ENCODE measurements around the gene RAD21L1.

The RAD21L1 gene

GRCh38 chr20:1198751-1199150, 27.1 kb upstream of the RAD21L1 start:
- DNase-seq (ENCODE audit: insufficient read length, low spot score): no peak
- no peak for FAIRE-seq
- TF ChIP-seq, protein P1, sequence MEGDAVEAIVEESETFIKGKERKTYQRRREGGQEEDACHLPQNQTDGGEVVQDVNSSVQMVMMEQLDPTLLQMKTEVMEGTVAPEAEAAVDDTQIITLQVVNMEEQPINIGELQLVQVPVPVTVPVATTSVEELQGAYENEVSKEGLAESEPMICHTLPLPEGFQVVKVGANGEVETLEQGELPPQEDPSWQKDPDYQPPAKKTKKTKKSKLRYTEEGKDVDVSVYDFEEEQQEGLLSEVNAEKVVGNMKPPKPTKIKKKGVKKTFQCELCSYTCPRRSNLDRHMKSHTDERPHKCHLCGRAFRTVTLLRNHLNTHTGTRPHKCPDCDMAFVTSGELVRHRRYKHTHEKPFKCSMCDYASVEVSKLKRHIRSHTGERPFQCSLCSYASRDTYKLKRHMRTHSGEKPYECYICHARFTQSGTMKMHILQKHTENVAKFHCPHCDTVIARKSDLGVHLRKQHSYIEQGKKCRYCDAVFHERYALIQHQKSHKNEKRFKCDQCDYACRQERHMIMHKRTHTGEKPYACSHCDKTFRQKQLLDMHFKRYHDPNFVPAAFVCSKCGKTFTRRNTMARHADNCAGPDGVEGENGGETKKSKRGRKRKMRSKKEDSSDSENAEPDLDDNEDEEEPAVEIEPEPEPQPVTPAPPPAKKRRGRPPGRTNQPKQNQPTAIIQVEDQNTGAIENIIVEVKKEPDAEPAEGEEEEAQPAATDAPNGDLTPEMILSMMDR (IDR thresholded peaks at IDR 0.05; ENCODE audit: insufficient read depth, missing control alignments): no peak

DNA sequence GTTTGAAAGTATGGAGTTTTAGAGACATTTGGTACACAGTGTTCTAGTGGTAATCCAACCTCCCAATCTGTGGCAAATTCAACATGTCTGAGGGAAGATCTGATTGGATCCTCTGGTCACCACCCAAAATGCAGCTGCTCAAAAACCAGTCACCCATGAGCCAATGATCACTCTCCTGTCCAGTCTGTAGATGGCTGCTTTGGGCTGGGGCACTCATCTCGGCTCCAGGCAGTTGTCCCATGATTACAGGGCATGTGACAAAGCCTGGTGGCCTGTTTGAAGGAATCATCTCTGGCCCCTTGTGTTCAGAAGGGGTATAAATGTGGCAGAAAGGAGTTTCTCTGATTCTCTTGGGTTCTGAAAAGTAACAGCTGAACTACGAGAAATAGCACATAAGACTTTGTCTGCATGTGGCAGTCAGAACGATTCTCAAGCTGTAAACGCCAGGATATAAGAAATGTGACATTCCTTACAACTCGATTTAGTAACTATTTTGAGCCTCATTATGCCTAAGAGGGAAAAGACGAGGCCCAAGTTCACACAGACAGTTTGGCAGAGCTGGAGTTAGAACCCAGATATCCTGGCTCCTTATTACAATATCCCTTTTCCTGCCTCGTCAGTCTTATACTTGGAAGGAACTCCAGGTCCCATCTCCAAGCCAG, 26.5 kb upstream of the RAD21L1 start:
- no peak for DNase-seq (ENCODE audit: insufficient read length, low spot score)
- FAIRE-seq: no peak
- TF ChIP-seq, protein P1 (IDR thresholded peaks at IDR 0.05; ENCODE audit: insufficient read depth, missing control alignments): no peak

GRCh38 chr20:1199964-1200363, 25.9 kb upstream of the RAD21L1 start:
- FAIRE-seq (no peak), DNase-seq (ENCODE audit: insufficient read length, low spot score) (no peak)
- TF ChIP-seq, protein P1 (IDR thresholded peaks at IDR 0.05; ENCODE audit: insufficient read depth, missing control alignments): no peak

DNA sequence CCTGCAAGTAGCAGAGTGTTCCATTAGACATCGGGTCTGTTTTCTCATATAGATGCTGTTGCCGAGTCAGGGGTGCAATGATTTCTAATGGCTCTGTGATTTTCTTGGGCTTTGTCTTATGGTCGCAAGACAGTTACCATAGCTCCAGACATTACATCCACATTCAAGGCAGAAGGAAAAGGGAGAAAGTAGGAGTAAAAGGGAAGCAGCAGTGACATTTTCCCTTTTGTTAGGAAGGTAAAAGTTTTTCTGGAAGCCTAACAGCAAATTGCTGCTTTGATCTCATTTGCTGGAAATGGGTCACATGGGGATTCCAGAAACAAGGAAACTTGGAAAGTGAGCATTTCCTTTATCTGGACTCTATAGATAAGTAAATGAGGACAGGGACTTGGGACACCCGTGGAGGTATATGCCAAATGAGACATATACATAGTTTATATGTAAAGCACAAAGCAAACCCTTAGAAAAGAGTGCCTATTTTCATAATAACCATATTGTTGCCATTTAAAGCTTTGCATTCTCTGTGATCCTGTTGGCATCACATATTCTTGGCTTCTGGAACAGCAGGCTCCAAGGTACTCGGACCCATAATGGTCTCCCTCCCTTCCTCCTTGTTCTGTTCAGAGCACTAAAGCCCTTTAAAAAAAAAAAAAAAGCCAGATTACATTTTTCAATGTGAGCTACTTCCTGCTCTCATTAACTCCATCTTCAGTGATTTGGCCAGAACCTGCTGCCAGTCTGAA, 22.9 kb upstream of the RAD21L1 start, which contains the start of gene C20orf202:
Gene C20orf202, plus strand, starts transcription at position 693 of the 743 bp plus-strand sequence. CDS start 132 bp downstream, outside the sequence.
- no peak for DNase-seq (ENCODE audit: insufficient read length, low spot score)
- no peak for FAIRE-seq
- TF ChIP-seq, protein P1 (IDR thresholded peaks at IDR 0.05; ENCODE audit: insufficient read depth, missing control alignments): no peak

- TF ChIP-seq, protein P1 (IDR thresholded peaks at IDR 0.05; ENCODE audit: insufficient read depth, missing control alignments): no peak
- DNase-seq (ENCODE audit: insufficient read length, low spot score): no peak
- no peak for FAIRE-seq
These were observed 22.2 kb upstream of the RAD21L1 start for GRCh38 chr20:1203630-1204029.

- no peak for DNase-seq (ENCODE audit: insufficient read length, low spot score)
- no peak for FAIRE-seq
- TF ChIP-seq, protein P1 (IDR thresholded peaks at IDR 0.05; ENCODE audit: insufficient read depth, missing control alignments): no peak
These were observed 21.7 kb upstream of the RAD21L1 start for GRCh38 chr20:1204113-1204512.

- FAIRE-seq: no peak
- no peak for DNase-seq (ENCODE audit: insufficient read length, low spot score)
- TF ChIP-seq, protein P1 (IDR thresholded peaks at IDR 0.05; ENCODE audit: insufficient read depth, missing control alignments): no peak
These were observed 21.3 kb upstream of the RAD21L1 start for GRCh38 chr20:1204576-1204975.

Data from D721Med (cell line).